Choroid plexus epithelial cell (primary cell): ENCODE results near the gene ELMOD2.
A peak's percentile ranks its signal among the peaks of the same experiment; 100 is the strongest.

Experiments used
- DNase-seq: peaks from one replicate; pipeline ENCODE4 v3.0.0-alpha.2; 2010; ENCODE audit warnings: low read depth
- H3K4me3 ChIP-seq: 2 replicates; pipeline ENCODE4 v1.5.1; 2011; ENCODE audit warnings: low read depth, mild to moderate bottlenecking, control low read depth, low read length, moderate library complexity
- TF ChIP-seq, protein P1 (sequence below): conservative IDR thresholded peaks from 2 replicates; pipeline ENCODE4 v1.5.1; 2011; ENCODE audit warnings: low read depth, mild to moderate bottlenecking, control low read depth, inconsistent platforms, low read length, moderate library complexity

ELMOD2 gene

DNA sequence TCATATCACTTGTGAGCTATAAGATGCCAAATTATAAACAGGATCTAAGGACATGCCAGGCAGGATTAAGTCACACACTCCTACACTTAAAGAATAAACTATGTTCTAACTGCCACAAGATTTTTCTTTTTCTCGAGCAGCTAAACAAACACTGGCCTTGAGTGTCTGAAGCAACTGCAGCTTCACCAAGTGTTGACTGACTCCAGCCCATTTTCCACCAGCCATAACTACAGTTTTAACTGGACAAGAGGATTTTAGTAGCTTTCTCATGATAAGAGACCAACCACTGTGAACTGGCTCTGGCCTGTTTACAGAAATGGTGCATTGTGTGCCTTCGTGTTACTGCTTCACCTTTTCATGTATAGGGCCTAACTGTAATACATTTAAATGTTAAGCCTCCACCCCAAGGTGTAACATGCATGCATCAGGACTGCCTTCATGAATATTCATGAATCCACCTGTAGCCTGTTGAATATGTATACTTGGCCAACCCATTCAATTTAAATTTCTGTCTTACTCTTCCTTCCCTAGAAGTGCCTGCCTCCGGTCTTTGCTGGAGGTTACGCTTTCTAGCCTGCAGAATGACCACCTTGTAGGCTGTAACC lies 34.0 kb downstream of the ELMOD2 start:
- TF ChIP-seq, protein P1, sequence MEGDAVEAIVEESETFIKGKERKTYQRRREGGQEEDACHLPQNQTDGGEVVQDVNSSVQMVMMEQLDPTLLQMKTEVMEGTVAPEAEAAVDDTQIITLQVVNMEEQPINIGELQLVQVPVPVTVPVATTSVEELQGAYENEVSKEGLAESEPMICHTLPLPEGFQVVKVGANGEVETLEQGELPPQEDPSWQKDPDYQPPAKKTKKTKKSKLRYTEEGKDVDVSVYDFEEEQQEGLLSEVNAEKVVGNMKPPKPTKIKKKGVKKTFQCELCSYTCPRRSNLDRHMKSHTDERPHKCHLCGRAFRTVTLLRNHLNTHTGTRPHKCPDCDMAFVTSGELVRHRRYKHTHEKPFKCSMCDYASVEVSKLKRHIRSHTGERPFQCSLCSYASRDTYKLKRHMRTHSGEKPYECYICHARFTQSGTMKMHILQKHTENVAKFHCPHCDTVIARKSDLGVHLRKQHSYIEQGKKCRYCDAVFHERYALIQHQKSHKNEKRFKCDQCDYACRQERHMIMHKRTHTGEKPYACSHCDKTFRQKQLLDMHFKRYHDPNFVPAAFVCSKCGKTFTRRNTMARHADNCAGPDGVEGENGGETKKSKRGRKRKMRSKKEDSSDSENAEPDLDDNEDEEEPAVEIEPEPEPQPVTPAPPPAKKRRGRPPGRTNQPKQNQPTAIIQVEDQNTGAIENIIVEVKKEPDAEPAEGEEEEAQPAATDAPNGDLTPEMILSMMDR, result no peak
- H3K4me3 ChIP-seq, result no peak overlapping the region
- no peak for DNase-seq

GRCh38 chr4:140559696-140560095 lies 35.7 kb downstream of the ELMOD2 start:
- TF ChIP-seq, protein P1, result no peak
- DNase-seq, result no peak
- no peak overlapping the region for H3K4me3 ChIP-seq

GRCh38 chr4:140568507-140569306 lies 44.7 kb downstream of the ELMOD2 start, which contains the start of gene UCP1:
TSS of gene UCP1 (minus strand) at chr4:140568961. CDS start at chr4:140568729, 232 bp downstream.
- H3K4me3 ChIP-seq, result peak within 1 kb of the TSS; percentile 50
- TF ChIP-seq, protein P1, result no peak
- peak; percentile 3 for DNase-seq

- DNase-seq, result no peak
- peak overlapping the region; percentile 50 for H3K4me3 ChIP-seq
- TF ChIP-seq, protein P1, result no peak
Measured at GRCh38 chr4:140569307-140569638, 45.3 kb downstream of the ELMOD2 start.

- no peak for DNase-seq
- TF ChIP-seq, protein P1, result no peak
- no peak overlapping the region for H3K4me3 ChIP-seq
Measured at GRCh38 chr4:140571620-140572019, 47.7 kb downstream of the ELMOD2 start.

- TF ChIP-seq, protein P1, result no peak
- no peak for DNase-seq
- no peak overlapping the region for H3K4me3 ChIP-seq
Measured at GRCh38 chr4:140575489-140575888, 51.5 kb downstream of the ELMOD2 start.
